IMR-90 (cell line): ENCODE measurements around the gene FAAP20. TPM values are rescaled to one million over a fixed set of nuclear protein-coding genes. Genes with fewer than 3 reads are reported as not detected.

Experiments used
- ATAC-seq: fragments of 200-7000 bp; cut with Tn5 transposase; 2 replicates; pipeline ENCODE4 v1.9.1; 2020; ENCODE audit warnings: low read depth, mild to moderate bottlenecking, moderate library complexity
- BruUV-seq: library from RNA; stranded (reverse); fragments of 400-500 nt; replicated peaks from 2 replicates; lab custom pipeline; 2021; lab: Mats Ljungman, UMichigan
- CTCF ChIA-PET: fragments of 300-600 bp; formaldehyde crosslinking; extraction: SDS; loops from one replicate; lab custom pipeline; 2021; ENCODE audit warnings: antibody characterized with exemption; lab: Yijun Ruan, JAX
- POLR2A ChIA-PET: fragments of 300-600 bp; sonication (Branson Sonifier 250); formaldehyde crosslinking; loops from one replicate; lab custom pipeline; 2022; ENCODE audit warnings: antibody characterized with exemption; ENCODE audit not compliant: unreplicated experiment; lab: Charles Lee
- DNase-seq: peaks from one replicate; pipeline ENCODE4 v3.0.0; 2013
- H2AFZ ChIP-seq: replicated peaks from 2 replicates; pipeline ENCODE3; 2013; ENCODE audit warnings: low read length, mild to moderate bottlenecking; ENCODE audit not compliant: poor library complexity
- H2AK5ac ChIP-seq: 2 replicates; pipeline ENCODE4 v1.6.1; 2013; ENCODE audit warnings: low read depth, low read length, inconsistent platforms
- H2AK9ac ChIP-seq: replicated peaks from 2 replicates; pipeline ENCODE3; 2013; ENCODE audit warnings: mild to moderate bottlenecking, low read depth, low read length, moderate library complexity; ENCODE audit not compliant: poor library complexity
- H2BK120ac ChIP-seq: 2 replicates; pipeline ENCODE4 v1.6.1; 2013; ENCODE audit warnings: low read depth, low read length, inconsistent platforms
- H2BK15ac ChIP-seq: 3 replicates; pipeline ENCODE4 v1.6.1; 2013; ENCODE audit warnings: low read depth, low read length, inconsistent platforms
- H2BK20ac ChIP-seq: 2 replicates; pipeline ENCODE4 v1.6.1; 2013; ENCODE audit warnings: low read depth, mild to moderate bottlenecking, inconsistent platforms, low read length, moderate library complexity
- H2BK5ac ChIP-seq: 2 replicates; pipeline ENCODE4 v1.6.1; 2013; ENCODE audit warnings: mild to moderate bottlenecking, low read depth, low read length, inconsistent platforms; ENCODE audit not compliant: poor library complexity, severe bottlenecking
- H3K14ac ChIP-seq: replicated peaks from 2 replicates; pipeline ENCODE4 v1.6.1; 2013; ENCODE audit warnings: low read depth, low read length, inconsistent platforms
- H3K18ac ChIP-seq: 2 replicates; pipeline ENCODE4 v1.6.1; 2013; ENCODE audit warnings: low read depth, low read length, control low read depth
- H3K23ac ChIP-seq: 2 replicates; pipeline ENCODE4 v1.6.1; 2013; ENCODE audit warnings: low read depth, low read length, inconsistent platforms
- H3K27ac ChIP-seq: 2 replicates; pipeline ENCODE4 v1.5.1; 2013; ENCODE audit warnings: mild to moderate bottlenecking, control low read depth, low read length; ENCODE audit not compliant: insufficient read depth
- H3K27me3 ChIP-seq: 2 replicates; pipeline ENCODE4 v1.6.1; 2013; ENCODE audit warnings: low read length; ENCODE audit not compliant: control insufficient read depth, insufficient read depth
- H3K36me3 ChIP-seq: 2 replicates; pipeline ENCODE4 v1.6.1; 2013; ENCODE audit warnings: low read length, mixed read lengths; ENCODE audit not compliant: control insufficient read depth, insufficient read depth
- H3K4ac ChIP-seq: 2 replicates; pipeline ENCODE4 v1.6.1; 2013; ENCODE audit warnings: low read depth, low read length, inconsistent platforms
- H3K4me1 ChIP-seq: 2 replicates; pipeline ENCODE4 v1.6.1; 2013; ENCODE audit warnings: low read length, mixed read lengths; ENCODE audit not compliant: control insufficient read depth, insufficient read depth
- H3K4me2 ChIP-seq: 2 replicates; pipeline ENCODE4 v1.6.1; 2013; ENCODE audit warnings: low read depth, mild to moderate bottlenecking, control low read depth, low read length, moderate library complexity
- H3K4me3 ChIP-seq: 2 replicates; pipeline ENCODE4 v1.5.1; 2013; ENCODE audit warnings: low read depth, mild to moderate bottlenecking, control low read depth, low read length, moderate library complexity; ENCODE audit not compliant: insufficient read depth
- H3K56ac ChIP-seq: 2 replicates; pipeline ENCODE4 v1.6.1; 2013; ENCODE audit warnings: low read length, inconsistent platforms; ENCODE audit not compliant: insufficient read depth; ENCODE audit errors: extremely low read depth
- H3K79me1 ChIP-seq, 2 experiments: 2 replicates each; pipeline ENCODE4 v1.6.1; 2013; ENCODE audit warnings: low read length in 2 of 2, inconsistent platforms in 1 of 2, low read depth in 1 of 2
- H3K9ac ChIP-seq: 2 replicates; pipeline ENCODE4 v1.6.1; 2013; ENCODE audit warnings: low read depth, low read length, control low read depth
- H3K9me1 ChIP-seq: 2 replicates; pipeline ENCODE4 v1.6.1; 2013; ENCODE audit warnings: low read length, inconsistent platforms; ENCODE audit not compliant: insufficient read depth
- H3K9me3 ChIP-seq: 2 replicates; pipeline ENCODE4 v1.6.1; 2013; ENCODE audit warnings: low read length; ENCODE audit not compliant: control insufficient read depth, insufficient read depth
- H4K20me1 ChIP-seq: 2 replicates; pipeline ENCODE4 v1.6.1; 2013; ENCODE audit warnings: low read length, inconsistent platforms; ENCODE audit not compliant: insufficient read depth
- H4K5ac ChIP-seq: 2 replicates; pipeline ENCODE4 v1.6.1; 2013; ENCODE audit warnings: mild to moderate bottlenecking, low read depth, low read length, control low read depth
- H4K8ac ChIP-seq, 2 experiments: 2 replicates each; pipeline ENCODE4 v1.6.1; 2013; ENCODE audit warnings: low read depth in 2 of 2, low read length in 2 of 2, control low read depth in 1 of 2, inconsistent platforms in 1 of 2
- H4K91ac ChIP-seq: 2 replicates; pipeline ENCODE4 v1.6.1; 2013; ENCODE audit warnings: low read depth, low read length, inconsistent platforms; ENCODE audit not compliant: insufficient read depth
- BHLHE40 ChIP-seq: fragments of 150-350 bp; IDR thresholded peaks from 2 replicates; pipeline ENCODE4 v1.6.1; 2016; ENCODE audit warnings: mild to moderate bottlenecking, low read depth, low read length
- CEBPB ChIP-seq: IDR thresholded peaks from 2 replicates; pipeline ENCODE4 v1.6.1; 2012; ENCODE audit warnings: low read depth, low read length, improper control_type of control experiment
- FOS ChIP-seq: fragments of 150-350 bp; IDR thresholded peaks from 2 replicates; pipeline ENCODE4 v1.6.1; 2016; ENCODE audit warnings: low read depth, low read length
- MAFK ChIP-seq: IDR thresholded peaks from 2 replicates; pipeline ENCODE4 v1.6.1; 2012; ENCODE audit warnings: low read depth, low read length, improper control_type of control experiment
- MAZ ChIP-seq: IDR thresholded peaks from 2 replicates; pipeline ENCODE4 v1.6.1; 2012; ENCODE audit warnings: low read depth, mild to moderate bottlenecking, low read length, improper control_type of control experiment, moderate library complexity, borderline replicate concordance
- MXI1 ChIP-seq: IDR thresholded peaks from 2 replicates; pipeline ENCODE4 v1.6.1; 2012; ENCODE audit warnings: low read depth, mild to moderate bottlenecking, low read length, moderate library complexity, borderline replicate concordance
- RAD21 ChIP-seq: IDR thresholded peaks from 2 replicates; pipeline ENCODE4 v1.6.1; 2012; ENCODE audit warnings: low read length, improper control_type of control experiment
- RCOR1 ChIP-seq: IDR thresholded peaks from 2 replicates; pipeline ENCODE4 v1.6.1; 2012; ENCODE audit warnings: mild to moderate bottlenecking, low read length, improper control_type of control experiment; ENCODE audit not compliant: insufficient replicate concordance
- WGBS, 2 experiments: methylation state at CpG; one replicate each; pipeline versions ENCODE4 v1.1.5 to v1.1.7; 2013; ENCODE audit warnings: missing lambda C conversion rate in 2 of 2; ENCODE audit not compliant: insufficient read length in 1 of 2; ENCODE audit errors: extremely low coverage in 2 of 2; 5-methylcytosine and 5-hydroxymethylcytosine counted together
- dilution Hi-C: fragments of 300-500 bp; cut with HindIII; formaldehyde crosslinking; loops from one replicate; pipeline ENCODE4 v1.14.3; 2018; ENCODE audit warnings: low sequenced_read_pairs; ENCODE audit not compliant: unreplicated experiment
- in situ Hi-C: fragments of 300-500 bp; cut with MboI; formaldehyde crosslinking; loops from 3 replicates; pipeline ENCODE4 v1.14.3; 2019; ENCODE audit warnings: low sequenced_read_pairs, inconsistent platforms, mixed read lengths
- intact Hi-C: fragments of 100-400 bp; cut with micrococcal nuclease; formaldehyde crosslinking; loops from 2 replicates; pipeline ENCODE4 v1.10.0; 2022
- polyA plus RNA-seq, 3 experiments: library from polyadenylated mRNA; depleted of rRNA; stranded (reverse); fragments of >200 nt; gene quantifications; 2 replicates each; pipeline ENCODE4 v1.2.3, GENCODE V29; 2012; ENCODE audit warnings: low replicate concordance in 1 of 3
- total RNA-seq: library from RNA; depleted of rRNA; stranded (reverse); fragments of >200 nt; gene quantifications from 2 replicates; pipeline ENCODE4 v1.2.3, GENCODE V29; 2012

The FAAP20 gene
- total and polyA plus RNA-seq, 2 of the 4 experiments (the other 2 are of a cell fraction): 6.5 to 31.5 TPM

- H3K27ac ChIP-seq: no peak overlapping the region
- no peak overlapping the region for H2AFZ ChIP-seq
- no peak overlapping the region for H3K23ac ChIP-seq
- H3K4me1 ChIP-seq: no peaks in the 10 kb centered on the region
- H3K4me2 ChIP-seq: no peak overlapping the region
- no peak overlapping the region for H4K91ac ChIP-seq
- no peak overlapping the region for H3K56ac ChIP-seq
- H2BK20ac ChIP-seq: no peak overlapping the region
- no peaks in the 10 kb centered on the region for H4K20me1 ChIP-seq
- DNase-seq: no peak
- no peak overlapping the region for H3K14ac ChIP-seq
- H2AK9ac ChIP-seq: no peak overlapping the region
- no peaks in the 10 kb centered on the region for H3K36me3 ChIP-seq
- no peak overlapping the region for H2BK15ac ChIP-seq
- H2BK5ac ChIP-seq: no peak overlapping the region
- WGBS, 2 experiments: 71 to 100% methylated on average over 2 to 11 of the region's 11 CpGs
- H3K4ac ChIP-seq: no peak overlapping the region
- ChIA-PET CTCF (no interaction called here), POLR2A (no interaction called here)
- H2BK120ac ChIP-seq: no peak overlapping the region
- no peak overlapping the region for H4K5ac ChIP-seq
- no peak for ATAC-seq
- no peak overlapping the region for H4K8ac ChIP-seq
- no peak for TF ChIP-seq RCOR1
- no peak for TF ChIP-seq MXI1
- no peak for TF ChIP-seq MAFK
- TF ChIP-seq MAZ: no peak
- no peak for TF ChIP-seq CEBPB
- TF ChIP-seq RAD21: no peak
- no peak for TF ChIP-seq FOS
- no peak for TF ChIP-seq BHLHE40
- BruUV-seq: no TSS peak
- H3K4me3 ChIP-seq: no peak overlapping the region
- peaks cover 2% of the 10 kb centered on the region; the same call in 1 of the 2 replicates for H3K27me3 ChIP-seq
- no peaks in the 10 kb centered on the region for H3K79me1 ChIP-seq
- no peaks in the 10 kb centered on the region for H3K9me3 ChIP-seq
- dilution Hi-C loops: no loop called here
- H2AK5ac ChIP-seq: no peak overlapping the region
- intact Hi-C loops: no loop called here
- H3K9ac ChIP-seq: no peak overlapping the region
- H3K18ac ChIP-seq: no peak overlapping the region
- in situ Hi-C loops: no loop called here
- no peaks in the 10 kb centered on the region for H3K9me1 ChIP-seq
These were observed 47.6 kb downstream of the FAAP20 start for GRCh38 chr1:2146836-2147517.
